ENCODE data around the gene FBLN1. TPM values are rescaled to one million over a fixed set of nuclear protein-coding genes. Genes with fewer than 3 reads are reported as not detected.

Gene FBLN1
- total and polyA plus RNA-seq, 9 of the 15 experiments (the other 6 are each of a cell fraction or from before 2014, with no cell fraction given), result 0.66 TPM; not detected in 8

DNA sequence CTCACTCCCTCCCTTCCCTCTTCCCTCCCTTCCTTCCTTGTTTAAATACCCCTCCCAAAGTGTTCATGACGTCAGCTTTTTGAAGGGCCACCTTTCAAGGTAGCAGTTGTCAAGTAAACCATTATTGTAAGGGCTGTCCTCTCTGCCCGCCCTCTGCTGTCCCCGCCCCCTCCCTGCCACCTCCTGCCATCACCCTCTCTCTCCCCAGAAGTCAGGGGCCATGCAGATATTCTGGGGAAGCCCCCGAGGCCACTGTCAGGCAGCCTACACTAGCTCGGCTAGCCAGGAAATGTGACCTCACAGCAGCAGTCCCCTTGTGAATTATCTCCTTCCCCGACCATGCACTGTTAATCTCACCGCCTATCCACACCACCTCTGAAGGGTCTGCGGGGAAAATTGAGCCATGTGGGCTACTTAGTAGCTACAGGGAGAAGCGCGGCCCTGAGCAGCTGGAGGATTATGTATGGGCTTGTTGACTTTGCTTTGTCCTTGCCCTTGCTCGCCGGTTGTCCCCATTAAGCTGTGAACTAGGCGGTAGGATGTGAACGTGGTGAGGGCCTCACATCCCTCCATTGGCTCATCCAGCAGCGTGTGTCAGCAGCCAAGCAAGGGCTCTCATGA is 126.9 kb downstream of the FBLN1 start:
- no peak overlapping the region for H3K9ac ChIP-seq (ENCODE audit: insufficient read depth in 1 of 2, low read depth in 2 of 2, low read length in 2 of 2)
- DNase-seq (ENCODE audit: extremely low read depth in 1 of 4, low spot score in 3 of 4) (no peak), ATAC-seq (no peak), FAIRE-seq (no peak)
- H2AFZ ChIP-seq (ENCODE audit: low read depth, low read length), result no peak overlapping the region
- peaks cover 6 to 40% of the 10 kb centered on the region in 2 experiments; a peak in 2 of 5 replicates for H3K27me3 ChIP-seq (ENCODE audit: control insufficient read depth in 2 of 2, insufficient read depth in 2 of 2, low read length in 2 of 2)
- no peak overlapping the region for H3K27ac ChIP-seq (ENCODE audit: extremely low read depth, low read depth, low read length)
- ChIA-PET CTCF (ENCODE audit: low intra/inter-chr PET ratio) (no interaction called here), POLR2A (no interaction called here)
- peaks cover 0 to 5% of the 10 kb centered on the region in 2 experiments; a peak in 1 of 5 replicates for H3K4me1 ChIP-seq (replicated peaks in 1 of 2; ENCODE audit: control insufficient read depth in 2 of 2, insufficient read depth in 2 of 2, low read length in 2 of 2)
- H3K79me2 ChIP-seq (ENCODE audit: control insufficient read depth, insufficient read depth, low read length), result no peaks in the 10 kb centered on the region
- intact Hi-C loops (cut with micrococcal nuclease) (no loop called here), in situ Hi-C loops (cut with MboI) (no loop called here)
- no peak overlapping the region for H3K4me2 ChIP-seq (ENCODE audit: insufficient read depth, low read length)
- no peaks in the 10 kb centered on the region for H4K20me1 ChIP-seq (replicated peaks; ENCODE audit: control insufficient read depth, insufficient read depth, low read length)
- H3K9me1 ChIP-seq (ENCODE audit: control insufficient read depth, insufficient read depth, low read length), result no peaks in the 10 kb centered on the region
- TF ChIP-seq HCFC1 (IDR thresholded peaks at IDR 0.05; ENCODE audit: low read depth, low read length) (no peak), MECOM (CRISPR knock-in tag; IDR thresholded peaks at IDR 0.05) (no peak), ATF2 (CRISPR knock-in tag; IDR thresholded peaks at IDR 0.05) (no peak), CBFB (CRISPR knock-in tag; IDR thresholded peaks at IDR 0.05) (no peak), KHSRP (IDR thresholded peaks at IDR 0.05) (no peak), ETS2 (tag; IDR thresholded peaks at IDR 0.05; ENCODE audit: borderline replicate concordance, poor library complexity, severe bottlenecking) (no peak), DACH1 (IDR thresholded peaks at IDR 0.05; ENCODE audit: partially characterized antibody) (no peak), NFIX (CRISPR knock-in tag; IDR thresholded peaks at IDR 0.05; ENCODE audit: low read depth) (no peak), SIN3A (IDR thresholded peaks at IDR 0.05; ENCODE audit: borderline replicate concordance in 2 of 2, control insufficient read depth in 1 of 2, low read depth in 2 of 2, low read length in 2 of 2) (no peak), THAP12 (CRISPR knock-in tag; IDR thresholded peaks at IDR 0.05) (no peak), HEY1 (CRISPR knock-in tag; IDR thresholded peaks at IDR 0.05; ENCODE audit: borderline replicate concordance) (no peak), MCM7 (IDR thresholded peaks at IDR 0.05) (no peak), POLR2A (conservative IDR thresholded peaks at IDR 0.05) (no peak)
- TF ChIP-seq, protein P1, sequence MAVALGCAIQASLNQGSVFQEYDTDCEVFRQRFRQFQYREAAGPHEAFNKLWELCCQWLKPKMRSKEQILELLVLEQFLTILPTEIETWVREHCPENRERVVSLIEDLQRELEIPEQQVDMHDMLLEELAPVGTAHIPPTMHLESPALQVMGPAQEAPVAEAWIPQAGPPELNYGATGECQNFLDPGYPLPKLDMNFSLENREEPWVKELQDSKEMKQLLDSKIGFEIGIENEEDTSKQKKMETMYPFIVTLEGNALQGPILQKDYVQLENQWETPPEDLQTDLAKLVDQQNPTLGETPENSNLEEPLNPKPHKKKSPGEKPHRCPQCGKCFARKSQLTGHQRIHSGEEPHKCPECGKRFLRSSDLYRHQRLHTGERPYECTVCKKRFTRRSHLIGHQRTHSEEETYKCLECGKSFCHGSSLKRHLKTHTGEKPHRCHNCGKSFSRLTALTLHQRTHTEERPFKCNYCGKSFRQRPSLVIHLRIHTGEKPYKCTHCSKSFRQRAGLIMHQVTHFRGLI (CRISPR knock-in tag; IDR thresholded peaks at IDR 0.05), result no peak
- BruUV-seq (replicated peaks), result no TSS peak
- no peaks in the 10 kb centered on the region for H3K9me3 ChIP-seq (replicated peaks; ENCODE audit: control insufficient read depth, insufficient read depth, low read depth, low read length)
- no peaks in the 10 kb centered on the region for H3K36me3 ChIP-seq (ENCODE audit: control insufficient read depth, insufficient read depth, low read length)
- WGBS (ENCODE audit: insufficient coverage, low coverage, missing lambda C conversion rate), result 16% methylated on average over 10 of the region's 15 CpGs
- H3K4me3 ChIP-seq, result no peak overlapping the region

Data from K562 (cell line).